Lung (tissue), 12 donors: ENCODE results near the gene CRIP2. TPM values are rescaled to one million over a fixed set of nuclear protein-coding genes. Genes with fewer than 3 reads are reported as not detected.
A peak's percentile ranks its signal among the peaks of the same experiment; 100 is the strongest.

Experiments
- ATAC-seq: fragments of 200-7000 bp; cut with Tn5 transposase; one replicate; pipeline ENCODE4 v1.9.1; 2020; ENCODE audit warnings: moderate number of reproducible peaks; ENCODE audit not compliant: insufficient read depth, low FRiP score
- DNase-seq, 3 donors: peaks; one replicate each; pipeline ENCODE4 v3.0.0-alpha.2; 2013 to 2017
- H3K27ac ChIP-seq, 2 donors: one replicate each; pipeline ENCODE4 v1.5.1; 2013; ENCODE audit warnings: mild to moderate bottlenecking in 2 of 2, moderate library complexity in 2 of 2, control low read depth in 1 of 2, inconsistent platforms in 1 of 2, low read depth in 1 of 2, low read length in 1 of 2
- H3K27me3 ChIP-seq, 3 donors: one replicate each; pipeline ENCODE4 v1.5.1; 2013; ENCODE audit warnings: low read length in 2 of 3; ENCODE audit not compliant: control insufficient read depth in 3 of 3, insufficient read depth in 3 of 3
- H3K36me3 ChIP-seq, 4 donors: one replicate each; pipeline ENCODE4 v1.5.1; 2013; ENCODE audit warnings: low read length in 4 of 4, mild to moderate bottlenecking in 1 of 4, moderate library complexity in 1 of 4; ENCODE audit not compliant: control insufficient read depth in 4 of 4, insufficient read depth in 4 of 4
- H3K4me1 ChIP-seq, 5 donors: one replicate each; pipeline ENCODE4 v1.5.1; 2013; ENCODE audit warnings: low read length in 5 of 5, mild to moderate bottlenecking in 2 of 5, moderate library complexity in 1 of 5; ENCODE audit not compliant: control insufficient read depth in 5 of 5, insufficient read depth in 5 of 5
- H3K4me3 ChIP-seq: one replicate; pipeline ENCODE4 v1.5.1; 2013; ENCODE audit warnings: mild to moderate bottlenecking, control low read depth, moderate library complexity
- H3K9ac ChIP-seq, 2 donors: one replicate each; pipeline ENCODE4 v1.5.1; 2013; ENCODE audit warnings: low read length in 2 of 2, control low read depth in 1 of 2; ENCODE audit not compliant: insufficient read depth in 1 of 2
- H3K9me3 ChIP-seq, 4 donors: one replicate each; pipeline ENCODE4 v1.5.1; 2013; ENCODE audit warnings: low read length in 3 of 4, mild to moderate bottlenecking in 1 of 4, moderate library complexity in 1 of 4; ENCODE audit not compliant: control insufficient read depth in 4 of 4, insufficient read depth in 3 of 4
- CTCF ChIP-seq: IDR thresholded peaks from 2 replicates; pipeline ENCODE4 v1.5.1; 2012; ENCODE audit warnings: mild to moderate bottlenecking; ENCODE audit errors: control extremely low read depth, extremely low read depth
- WGBS, 2 donors: extraction: QIAGEN DNeasy Blood & Tissue Kit; methylation state at CpG; one replicate each; pipeline ENCODE4 v1.1.7; 2013; 5-methylcytosine and 5-hydroxymethylcytosine counted together
- polyA plus RNA-seq, 2 donors: library from polyadenylated mRNA; stranded (reverse); fragments of 200-250 nt; gene quantifications; one replicate each; pipeline ENCODE4 v1.2.1, GENCODE V29; 2013
- total RNA-seq, 2 donors: library from RNA; depleted of rRNA in 1 of 2; stranded (reverse); fragments of >200 nt in 1 of 2; gene quantifications; one replicate each; pipeline ENCODE4 v1.2.1, GENCODE V29; 2014 to 2021
- donor health status: control.
- donor health status: control.
- donor health status: Bipolar disorder and iron deficiency.
- donor health status: healthy.
- donor health status: DM: yes; HTN: yes; CAD: no.

CRIP2 gene
- total and polyA plus RNA-seq, 4 donors: 135 to 267 (median 205) TPM

- Histone ChIP-seq H3K4me1 (peaks cover 4 to 79% (median 26%) of the 10 kb centered on the region in 5 donors), H3K4me3 (no peak overlapping the region), H3K27ac (peak overlapping the region; percentile 86 to 95), H3K36me3 (peaks cover 0 to 20% (median 6%) of the 10 kb centered on the region in 4 donors), H3K27me3 (no peaks in the 10 kb centered on the region), H3K9ac (peak overlapping the region in 1 of 2 donors; percentile 11), H3K9me3 (no peaks in the 10 kb centered on the region)
- WGBS, 2 donors: 77 to 81% methylated on average over 8 of the region's 8 CpGs
- no peak for ATAC-seq
- TF ChIP-seq CTCF: no peak
- DNase-seq: no peak
Observed at GRCh38 chr14:105471823-105472485, 2.7 kb upstream of the CRIP2 start.

- ATAC-seq (no peak), DNase-seq (peak in 1 of 3 donors; percentile 13)
- WGBS, 2 donors: 56 to 63% methylated on average over 10 to 12 of the region's 12 CpGs
- Histone ChIP-seq H3K4me3 (no peak overlapping the region), H3K4me1 (peaks cover 4 to 78% (median 26%) of the 10 kb centered on the region in 5 donors), H3K27ac (peak overlapping the region; percentile 86 to 95), H3K9me3 (no peaks in the 10 kb centered on the region), H3K36me3 (peaks cover 0 to 15% (median 4%) of the 10 kb centered on the region in 4 donors), H3K9ac (no peak overlapping the region), H3K27me3 (no peaks in the 10 kb centered on the region)
- no peak for TF ChIP-seq CTCF
Observed at GRCh38 chr14:105472486-105472991, 2.1 kb upstream of the CRIP2 start.

GRCh38 chr14:105473033-105473676, 1.5 kb upstream of the CRIP2 start:
- H3K27ac ChIP-seq: peak overlapping the region; percentile 86 to 100
- H3K36me3 ChIP-seq: peaks cover 0 to 13% (median 2%) of the 10 kb centered on the region in 4 donors
- H3K9ac ChIP-seq: peak overlapping the region in 1 of 2 donors; percentile 55
- no peak for ATAC-seq
- WGBS, 2 donors: 31 to 40% methylated on average over 7 of the region's 7 CpGs
- TF ChIP-seq CTCF: no peak
- no peak overlapping the region for H3K4me3 ChIP-seq
- peaks cover 4 to 76% (median 26%) of the 10 kb centered on the region in 5 donors for H3K4me1 ChIP-seq
- DNase-seq: peak in 2 of 3 donors; percentile 40 to 59
- H3K9me3 ChIP-seq: no peaks in the 10 kb centered on the region
- H3K27me3 ChIP-seq: no peaks in the 10 kb centered on the region
